Brain microvascular endothelial cell (primary cell): ENCODE measurements around the gene SANBR.

Experiments
- DNase-seq: peaks from one replicate; pipeline ENCODE4 v3.0.0-alpha.2; 2020
- H3K27ac ChIP-seq: fragments of 250-450 bp; sonication (Bioruptor Pico); 2 replicates; pipeline ENCODE4 v1.5.1; 2020; ENCODE audit warnings: mild to moderate bottlenecking, moderate library complexity
- H3K27me3 ChIP-seq: fragments of 250-450 bp; sonication (Bioruptor Pico); replicated peaks from 2 replicates; pipeline ENCODE4 v1.5.1; 2020; ENCODE audit warnings: mild to moderate bottlenecking
- H3K36me3 ChIP-seq: fragments of 250-450 bp; sonication (Bioruptor Pico); replicated peaks from 2 replicates; pipeline ENCODE4 v1.5.1; 2020; ENCODE audit warnings: mild to moderate bottlenecking
- H3K4me3 ChIP-seq: 2 replicates; pipeline ENCODE4 v1.5.1; 2011; ENCODE audit warnings: low read depth, mild to moderate bottlenecking, control low read depth, low read length, moderate library complexity
- in situ Hi-C: cut with HindIII; loops from 2 replicates; pipeline ENCODE4 v1.10.0; 2017; ENCODE audit warnings: low sequenced_read_pairs, low pct_ligation_motif_present
- TF ChIP-seq, protein P1 (sequence below): IDR thresholded peaks from 2 replicates; pipeline ENCODE4 v1.5.1; 2011; ENCODE audit warnings: low read depth, mild to moderate bottlenecking, moderate library complexity, low read length, control low read depth, inconsistent platforms; ENCODE audit errors: missing control alignments

Gene SANBR

GRCh38 chr2:61096438-61096837 lies 30.8 kb downstream of the SANBR start:
- H3K4me3 ChIP-seq: no peak overlapping the region
- in situ Hi-C loops: no loop called here
- TF ChIP-seq, protein P1, sequence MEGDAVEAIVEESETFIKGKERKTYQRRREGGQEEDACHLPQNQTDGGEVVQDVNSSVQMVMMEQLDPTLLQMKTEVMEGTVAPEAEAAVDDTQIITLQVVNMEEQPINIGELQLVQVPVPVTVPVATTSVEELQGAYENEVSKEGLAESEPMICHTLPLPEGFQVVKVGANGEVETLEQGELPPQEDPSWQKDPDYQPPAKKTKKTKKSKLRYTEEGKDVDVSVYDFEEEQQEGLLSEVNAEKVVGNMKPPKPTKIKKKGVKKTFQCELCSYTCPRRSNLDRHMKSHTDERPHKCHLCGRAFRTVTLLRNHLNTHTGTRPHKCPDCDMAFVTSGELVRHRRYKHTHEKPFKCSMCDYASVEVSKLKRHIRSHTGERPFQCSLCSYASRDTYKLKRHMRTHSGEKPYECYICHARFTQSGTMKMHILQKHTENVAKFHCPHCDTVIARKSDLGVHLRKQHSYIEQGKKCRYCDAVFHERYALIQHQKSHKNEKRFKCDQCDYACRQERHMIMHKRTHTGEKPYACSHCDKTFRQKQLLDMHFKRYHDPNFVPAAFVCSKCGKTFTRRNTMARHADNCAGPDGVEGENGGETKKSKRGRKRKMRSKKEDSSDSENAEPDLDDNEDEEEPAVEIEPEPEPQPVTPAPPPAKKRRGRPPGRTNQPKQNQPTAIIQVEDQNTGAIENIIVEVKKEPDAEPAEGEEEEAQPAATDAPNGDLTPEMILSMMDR: no peak

DNA sequence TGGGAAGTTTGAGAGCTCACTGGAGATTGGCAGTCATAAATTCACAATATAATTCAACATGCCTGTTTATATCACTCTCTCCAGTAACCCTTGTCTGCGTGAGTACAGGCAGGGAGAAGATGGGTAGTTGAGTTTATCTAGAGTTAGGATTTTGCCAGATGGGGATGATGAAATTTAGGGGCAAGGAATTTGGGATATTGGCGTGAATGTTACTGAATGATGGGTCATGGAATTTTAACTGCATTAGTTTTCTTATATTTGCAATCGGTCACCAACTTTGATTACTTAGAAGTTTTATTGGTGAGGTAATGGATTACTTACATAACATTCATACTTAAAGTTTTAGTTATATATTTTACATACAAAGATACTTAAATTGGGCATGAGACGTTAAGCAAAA lies 35.1 kb downstream of the SANBR start:
- Histone ChIP-seq H3K27me3 (no peaks in the 10 kb centered on the region), H3K4me3 (no peak overlapping the region), H3K27ac (no peak overlapping the region), H3K36me3 (peaks cover under 1% of the 10 kb centered on the region)
- in situ Hi-C loops: no loop called here
- DNase-seq: no peak
- TF ChIP-seq, protein P1: no peak

More at GRCh38 chr2:61096438-61096837, 30.8 kb downstream of the SANBR start:
- H3K27me3 ChIP-seq: no peaks in the 10 kb centered on the region
- H3K36me3 ChIP-seq: no peaks in the 10 kb centered on the region
- no peak overlapping the region for H3K27ac ChIP-seq
- no peak for DNase-seq

GRCh38 chr2:61109291-61109690 lies 43.6 kb downstream of the SANBR start:
- TF ChIP-seq, protein P1: no peak
- H3K27ac ChIP-seq: no peak overlapping the region
- no peaks in the 10 kb centered on the region for H3K27me3 ChIP-seq
- no peak for DNase-seq
- in situ Hi-C loops: no loop called here
- no peak overlapping the region for H3K4me3 ChIP-seq
- peaks cover 2% of the 10 kb centered on the region for H3K36me3 ChIP-seq

- no peak for DNase-seq
- in situ Hi-C loops: no loop called here
- Histone ChIP-seq H3K27me3 (no peaks in the 10 kb centered on the region), H3K27ac (no peak overlapping the region), H3K4me3 (no peak overlapping the region), H3K36me3 (no peaks in the 10 kb centered on the region)
- TF ChIP-seq, protein P1: no peak
These were observed 46.0 kb downstream of the SANBR start for GRCh38 chr2:61111708-61112107.

GRCh38 chr2:61114147-61114546 lies 48.5 kb downstream of the SANBR start:
- Histone ChIP-seq H3K36me3 (peaks cover 2% of the 10 kb centered on the region), H3K27me3 (no peaks in the 10 kb centered on the region), H3K27ac (no peak overlapping the region), H3K4me3 (no peak overlapping the region)
- no peak for DNase-seq
- in situ Hi-C loops: no loop called here
- TF ChIP-seq, protein P1: no peak
